HFF-Myc (cell line): ENCODE results near the gene PTPRE.

Experiments used
- DNase-seq: peaks from one replicate; pipeline ENCODE4 v3.0.0-alpha.2; 2011; ENCODE audit warnings: low read depth; ENCODE audit errors: extremely low read depth
- H3K4me3 ChIP-seq: replicated peaks from 2 replicates; pipeline ENCODE4 v1.5.1; 2011; ENCODE audit warnings: low read depth, mild to moderate bottlenecking, control low read depth, low read length
- TF ChIP-seq, protein P1 (sequence below): IDR thresholded peaks from 2 replicates; pipeline ENCODE4 v1.5.1; 2012; ENCODE audit warnings: mild to moderate bottlenecking, low read depth, low read length, control low read depth; ENCODE audit errors: missing control alignments

The PTPRE gene

DNA sequence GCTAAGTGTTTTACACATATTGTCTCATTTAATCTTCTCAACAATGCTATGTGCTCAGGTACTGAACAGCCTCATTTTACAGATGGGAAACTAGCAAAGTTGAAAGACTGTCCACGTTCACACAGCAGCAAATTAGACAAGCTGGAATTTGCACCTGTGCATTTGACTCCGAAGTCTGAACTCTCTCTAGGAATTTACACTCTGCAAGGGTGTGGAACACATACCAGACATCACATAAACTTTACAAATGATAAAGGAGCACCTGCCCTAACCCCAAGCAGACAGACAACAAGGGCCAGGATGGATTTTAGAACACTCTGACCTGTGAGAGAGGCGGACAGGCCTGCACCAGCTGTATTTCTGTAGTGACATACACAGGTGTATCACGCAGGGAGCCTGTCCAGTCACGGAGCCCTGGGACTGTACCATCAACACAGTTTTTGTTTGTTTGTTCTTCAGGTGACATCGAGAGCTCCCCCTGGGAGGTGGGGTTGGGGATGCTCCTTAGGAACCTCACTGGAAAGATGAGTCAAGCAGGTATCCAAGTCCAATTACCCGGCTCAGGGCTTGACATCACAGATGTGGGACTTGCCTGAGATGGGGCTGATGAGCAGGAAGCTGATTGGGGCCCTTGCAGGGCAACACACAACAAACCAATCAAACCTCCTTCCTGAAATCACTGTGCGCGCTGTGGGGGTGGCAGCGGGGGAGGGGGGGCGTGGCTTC is 188.3 kb downstream of the PTPRE start:
- TF ChIP-seq, protein P1, sequence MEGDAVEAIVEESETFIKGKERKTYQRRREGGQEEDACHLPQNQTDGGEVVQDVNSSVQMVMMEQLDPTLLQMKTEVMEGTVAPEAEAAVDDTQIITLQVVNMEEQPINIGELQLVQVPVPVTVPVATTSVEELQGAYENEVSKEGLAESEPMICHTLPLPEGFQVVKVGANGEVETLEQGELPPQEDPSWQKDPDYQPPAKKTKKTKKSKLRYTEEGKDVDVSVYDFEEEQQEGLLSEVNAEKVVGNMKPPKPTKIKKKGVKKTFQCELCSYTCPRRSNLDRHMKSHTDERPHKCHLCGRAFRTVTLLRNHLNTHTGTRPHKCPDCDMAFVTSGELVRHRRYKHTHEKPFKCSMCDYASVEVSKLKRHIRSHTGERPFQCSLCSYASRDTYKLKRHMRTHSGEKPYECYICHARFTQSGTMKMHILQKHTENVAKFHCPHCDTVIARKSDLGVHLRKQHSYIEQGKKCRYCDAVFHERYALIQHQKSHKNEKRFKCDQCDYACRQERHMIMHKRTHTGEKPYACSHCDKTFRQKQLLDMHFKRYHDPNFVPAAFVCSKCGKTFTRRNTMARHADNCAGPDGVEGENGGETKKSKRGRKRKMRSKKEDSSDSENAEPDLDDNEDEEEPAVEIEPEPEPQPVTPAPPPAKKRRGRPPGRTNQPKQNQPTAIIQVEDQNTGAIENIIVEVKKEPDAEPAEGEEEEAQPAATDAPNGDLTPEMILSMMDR, result no peak
- DNase-seq, result no peak
- no peak overlapping the region for H3K4me3 ChIP-seq

DNA sequence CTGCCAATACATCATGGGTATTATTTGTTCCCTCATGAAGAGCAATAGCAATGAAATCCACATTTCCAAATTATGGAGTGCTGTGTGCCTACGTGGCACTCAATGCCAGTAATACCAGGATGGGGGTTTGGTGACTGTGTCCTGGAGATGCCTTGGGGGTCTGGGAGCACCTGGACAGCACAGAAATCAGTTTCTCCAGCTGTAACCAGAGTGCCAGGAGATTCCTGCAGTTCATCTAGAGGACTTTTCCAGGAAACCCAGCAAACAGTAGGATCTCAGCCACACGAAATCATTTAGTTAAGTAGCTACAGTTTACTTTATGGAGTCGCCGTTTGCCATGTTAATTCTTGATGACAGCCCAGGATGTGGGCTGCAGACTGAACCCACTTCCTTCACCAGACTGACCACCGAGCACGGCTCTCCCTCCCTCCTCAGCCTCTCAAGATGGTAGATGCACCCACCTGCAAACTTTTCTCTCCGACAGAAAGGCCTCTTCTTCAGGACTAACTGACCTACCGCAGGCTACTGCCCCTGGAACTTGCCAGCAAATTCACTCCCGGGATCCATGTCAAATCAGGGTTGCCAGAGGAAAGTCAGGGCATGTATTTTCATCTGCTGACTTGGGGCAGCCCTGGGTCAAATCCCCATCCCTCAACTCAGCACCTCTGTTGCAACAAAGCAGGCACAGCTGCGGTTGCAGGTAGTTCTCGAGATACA is 189.0 kb downstream of the PTPRE start:
- DNase-seq, result no peak
- TF ChIP-seq, protein P1, result no peak
- H3K4me3 ChIP-seq, result no peak overlapping the region

DNA sequence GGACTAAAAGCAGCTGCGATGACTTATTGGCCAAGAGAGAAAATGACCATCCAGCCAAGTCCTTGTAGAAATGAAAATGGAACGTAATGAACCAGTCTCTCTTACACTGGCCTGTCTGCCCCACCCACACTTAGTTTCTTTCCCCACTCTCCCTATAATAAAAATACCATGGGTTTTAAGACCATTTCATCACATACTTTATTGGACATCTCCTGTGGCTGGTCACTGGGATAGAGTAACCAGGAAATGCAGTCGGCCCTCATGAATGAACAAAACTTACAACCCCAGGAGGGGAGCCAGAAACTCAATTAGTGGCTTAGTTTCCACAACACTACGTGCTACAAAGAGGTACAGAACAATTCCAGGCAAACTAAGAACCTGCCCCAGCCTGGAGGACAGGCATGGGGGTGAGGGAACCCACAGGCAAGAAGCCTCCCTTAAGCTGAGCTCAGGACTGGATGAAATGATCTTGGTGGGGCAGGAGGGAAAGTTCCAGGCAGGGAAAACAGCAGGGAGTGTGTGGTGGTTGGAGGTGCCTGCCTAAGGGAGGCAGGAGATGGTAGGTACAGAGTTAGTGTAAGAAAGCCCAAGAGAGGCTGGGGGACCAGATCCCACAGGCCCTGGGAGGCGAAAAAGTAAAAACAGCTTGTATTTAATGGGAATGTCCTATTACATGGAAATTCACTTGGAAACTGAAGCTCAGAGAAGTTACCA is 189.7 kb downstream of the PTPRE start:
- no peak for DNase-seq
- no peak overlapping the region for H3K4me3 ChIP-seq
- TF ChIP-seq, protein P1, result no peak

DNA sequence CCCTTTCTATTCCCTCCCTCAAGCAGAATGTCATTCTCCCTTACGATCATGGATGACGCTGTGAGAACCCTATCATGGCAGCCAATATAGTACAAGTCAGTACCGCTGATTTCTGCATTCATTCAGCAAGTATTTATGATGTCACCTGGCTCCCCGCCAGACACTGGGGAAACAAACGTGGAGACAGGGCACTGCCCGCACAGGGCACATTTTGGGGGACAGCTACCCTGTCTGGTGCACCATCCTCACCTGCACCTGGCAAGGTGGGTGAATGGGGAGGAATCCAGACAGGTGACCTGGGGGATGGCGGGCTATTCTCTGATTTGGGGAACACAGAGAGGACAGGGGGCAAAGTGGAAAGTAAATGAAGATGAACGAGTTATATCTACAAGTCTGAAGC is 190.9 kb downstream of the PTPRE start:
- TF ChIP-seq, protein P1, result no peak
- H3K4me3 ChIP-seq, result no peak overlapping the region
- DNase-seq, result no peak

DNA sequence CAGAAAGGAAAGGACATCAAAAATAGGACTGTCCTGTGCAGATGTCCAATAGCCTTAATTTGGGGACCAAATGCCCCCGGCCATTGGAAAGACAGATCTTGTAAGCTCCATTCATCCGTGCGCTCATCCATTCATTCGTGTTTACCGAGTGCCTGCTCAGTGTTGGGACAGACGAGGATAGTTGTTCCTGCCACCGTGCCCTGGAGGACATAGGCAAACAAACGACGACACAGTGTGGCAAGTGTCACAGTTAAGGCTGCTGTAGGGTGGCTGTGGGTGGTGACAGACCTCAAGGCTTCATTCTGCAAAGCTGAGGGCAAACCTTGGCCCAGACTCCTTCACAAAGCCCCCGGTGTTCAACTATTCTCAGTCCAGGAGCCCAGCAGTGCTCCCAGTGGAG is 191.7 kb downstream of the PTPRE start:
- TF ChIP-seq, protein P1, result no peak
- no peak for DNase-seq
- no peak overlapping the region for H3K4me3 ChIP-seq

DNA sequence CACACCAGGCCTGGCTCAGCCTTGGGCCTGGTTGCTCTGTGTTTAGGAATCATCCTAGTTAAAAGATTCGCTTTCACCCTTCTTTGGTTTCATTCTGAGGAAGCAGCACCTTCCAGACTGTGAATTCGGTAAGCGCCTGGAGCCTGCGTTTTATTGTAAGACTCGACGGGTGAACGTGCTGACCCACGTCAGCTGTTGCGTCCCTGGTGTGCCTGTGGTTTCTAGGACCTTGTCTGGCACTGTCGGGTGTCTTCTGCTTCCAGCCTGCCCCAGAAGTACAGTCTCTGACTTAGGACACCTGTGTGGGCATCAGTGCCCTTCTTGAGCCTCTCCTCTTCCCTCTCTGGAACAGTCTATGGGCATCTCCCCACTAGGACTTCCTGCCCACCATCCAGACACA is 193.0 kb downstream of the PTPRE start:
- H3K4me3 ChIP-seq, result no peak overlapping the region
- TF ChIP-seq, protein P1, result no peak
- DNase-seq, result no peak
